ENCODE measurements around the gene PIP4P1. TPM values are rescaled to one million over a fixed set of nuclear protein-coding genes. Genes with fewer than 3 reads are reported as not detected.

Gene PIP4P1
- total RNA-seq (2022; extraction: Qiagen RNA extraction; ENCODE audit: low read depth), result 32.2 to 37.0 TPM (median 33.3 TPM) in 5 replicates

GRCh38 chr14:20461225-20462141 is at the start of gene PIP4P1:
PIP4P1 (minus strand) TSS chr14:20461434; CDS start chr14:20461325, 109 bp downstream.

DNA sequence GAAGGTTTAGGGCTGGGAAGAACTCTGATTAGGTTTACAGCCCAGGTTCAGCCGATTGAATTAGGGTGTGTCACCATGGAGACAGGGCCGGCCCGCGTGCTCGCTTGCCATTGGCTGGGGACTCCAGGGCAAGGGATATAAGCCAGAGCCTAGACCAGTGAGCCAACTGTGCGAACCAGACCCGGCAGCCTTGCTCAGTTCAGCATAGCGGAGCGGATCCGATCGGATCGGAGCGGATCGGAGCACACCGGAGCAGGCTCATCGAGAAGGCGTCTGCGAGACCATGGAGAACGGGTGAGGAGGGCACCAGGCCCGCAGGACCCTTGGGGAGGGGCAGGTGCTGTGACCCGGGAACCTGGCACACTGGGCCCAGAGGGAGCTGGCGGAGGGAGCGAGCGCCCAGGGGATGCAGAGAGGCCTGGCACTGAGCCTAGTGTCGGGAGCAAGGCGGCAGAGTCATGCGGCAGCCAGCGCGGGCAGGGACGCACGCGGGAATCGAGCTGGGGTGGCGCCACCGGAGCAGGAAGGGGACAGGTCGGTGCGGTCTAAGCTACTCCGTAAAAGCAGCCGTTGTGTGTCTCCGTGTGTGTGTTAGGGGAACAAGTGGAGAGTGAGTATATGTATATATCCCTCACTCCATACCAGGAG is 8.1 kb upstream of the PIP4P1 start, which contains the start of gene PNP:
Gene PNP (plus strand): TSS at position 165 of the 648 bp plus-strand sequence. CDS start 119 bp downstream, at position 284.

GRCh38 chr14:20454516-20455354 is 6.5 kb downstream of the PIP4P1 start, which contains the start of the genes APEX1 and OSGEP:
APEX1 (plus strand) TSS chr14:20455226; CDS start chr14:20455646, 420 bp downstream.
OSGEP (minus strand) TSS chr14:20454812; CDS start chr14:20454683, 129 bp downstream.

GRCh38 chr14:20435582-20436362 is 25.5 kb downstream of the PIP4P1 start, which contains the start of gene KLHL33:
KLHL33 (minus strand) TSS chr14:20436166; CDS start chr14:20435811, 355 bp downstream.

DNA sequence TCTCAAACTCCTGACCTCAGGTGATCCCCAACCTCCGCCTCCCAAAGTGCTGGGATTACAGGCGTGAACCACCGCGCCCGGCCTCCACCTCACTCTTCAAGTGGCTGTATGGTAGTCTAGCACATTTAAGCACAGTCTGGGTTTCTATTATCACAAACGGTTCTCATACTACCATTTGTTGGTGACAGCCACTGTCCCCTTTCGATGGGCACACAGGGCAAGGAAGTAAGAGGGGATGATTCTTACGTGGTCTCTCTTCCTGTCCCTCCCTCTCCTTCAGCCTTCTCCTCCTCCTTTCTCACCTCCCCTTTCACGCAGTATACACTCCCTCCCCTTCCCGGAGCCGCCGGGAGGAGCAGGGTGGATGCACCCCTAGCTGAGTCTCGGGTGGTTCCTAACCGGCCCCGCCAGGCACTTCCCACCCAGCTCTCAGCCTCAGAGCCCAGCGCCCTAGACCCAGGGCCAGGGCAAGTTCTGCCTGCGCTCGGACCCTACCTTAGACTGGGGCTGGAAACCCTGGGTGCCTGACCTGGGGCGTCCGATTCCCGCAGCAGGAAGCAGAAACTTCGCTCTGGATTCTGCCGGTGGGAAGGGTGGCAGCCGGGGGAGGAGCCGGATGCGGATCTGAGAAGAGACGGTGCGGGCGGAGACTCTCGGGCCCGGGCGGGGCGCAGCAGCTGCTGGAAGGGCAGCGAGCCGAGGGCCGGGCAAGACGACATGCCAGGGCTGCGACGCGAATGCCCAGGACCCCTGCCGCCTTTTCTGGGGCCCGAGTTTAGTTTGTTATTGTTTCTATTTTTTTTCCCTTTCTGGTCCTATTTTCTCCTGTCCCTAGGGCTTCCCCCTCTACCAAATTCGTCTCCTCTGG is 48.1 kb downstream of the PIP4P1 start, which contains the start of gene TEP1:
Gene TEP1 (minus strand): TSS at position 626 of the 868 bp plus-strand sequence. CDS start 5,062 bp downstream, outside the sequence.

Other genes with a start within 250 kb of the PIP4P1 start
- gene OR11H6, start 237.7 kb downstream of the PIP4P1 start, total RNA-seq (2022; extraction: Qiagen RNA extraction; ENCODE audit: low read depth), result not detected in 5 replicates
- not detected in 5 replicates for gene OR11H7, start 232.5 kb downstream of the PIP4P1 start, total RNA-seq (2022; extraction: Qiagen RNA extraction; ENCODE audit: low read depth)
- not detected in 5 replicates for gene OR11H4, start 222.1 kb downstream of the PIP4P1 start, total RNA-seq (2022; extraction: Qiagen RNA extraction; ENCODE audit: low read depth)
- gene TTC5, start 155.5 kb downstream of the PIP4P1 start, total RNA-seq (2022; extraction: Qiagen RNA extraction; ENCODE audit: low read depth), result 20.0 to 26.9 TPM (median 21.8 TPM) in 5 replicates
- gene CCNB1IP1, start 128.2 kb downstream of the PIP4P1 start, total RNA-seq (2022; extraction: Qiagen RNA extraction; ENCODE audit: low read depth), result 37.4 to 58.5 TPM (median 44.4 TPM) in 5 replicates
- gene PARP2, start 117.8 kb downstream of the PIP4P1 start, total RNA-seq (2022; extraction: Qiagen RNA extraction; ENCODE audit: low read depth), result 19.4 to 24.7 TPM (median 22.5 TPM) in 5 replicates
- 10.0 to 11.9 TPM (median 10.7 TPM) in 5 replicates for gene TEP1, start 47.9 kb downstream of the PIP4P1 start, total RNA-seq (2022; extraction: Qiagen RNA extraction; ENCODE audit: low read depth)
- gene KLHL33, start 25.3 kb downstream of the PIP4P1 start, total RNA-seq (2022; extraction: Qiagen RNA extraction; ENCODE audit: low read depth), result not detected in 5 replicates
- 24.1 to 29.4 TPM (median 26.2 TPM) in 5 replicates for gene OSGEP, start 6.6 kb downstream of the PIP4P1 start, total RNA-seq (2022; extraction: Qiagen RNA extraction; ENCODE audit: low read depth)
- gene APEX1, start 6.2 kb downstream of the PIP4P1 start, total RNA-seq (2022; extraction: Qiagen RNA extraction; ENCODE audit: low read depth), result 262 to 275 TPM (median 266 TPM) in 5 replicates
- 166 to 227 TPM (median 176 TPM) in 5 replicates for gene PNP, start 8.0 kb upstream of the PIP4P1 start, total RNA-seq (2022; extraction: Qiagen RNA extraction; ENCODE audit: low read depth)
- 0.20 to 0.37 TPM (median 0.27 TPM) in 5 replicates for gene RNASE10, start 44.1 kb upstream of the PIP4P1 start, total RNA-seq (2022; extraction: Qiagen RNA extraction; ENCODE audit: low read depth)
- gene RNASE9, start 99.6 kb upstream of the PIP4P1 start, total RNA-seq (2022; extraction: Qiagen RNA extraction; ENCODE audit: low read depth), result not detected in 5 replicates
- not detected in 5 replicates for gene RNASE11, start 126.6 kb upstream of the PIP4P1 start, total RNA-seq (2022; extraction: Qiagen RNA extraction; ENCODE audit: low read depth)
- gene RNASE12, start 129.9 kb upstream of the PIP4P1 start, total RNA-seq (2022; extraction: Qiagen RNA extraction; ENCODE audit: low read depth), result not detected in 5 replicates
- not detected in 5 replicates for gene OR6S1, start 180.3 kb upstream of the PIP4P1 start, total RNA-seq (2022; extraction: Qiagen RNA extraction; ENCODE audit: low read depth)
- 5.8 to 11.8 TPM (median 8.6 TPM) in 5 replicates for gene RNASE4, start 223.1 kb upstream of the PIP4P1 start, total RNA-seq (2022; extraction: Qiagen RNA extraction; ENCODE audit: low read depth)
- 8.0 to 11.2 TPM (median 8.6 TPM) in 5 replicates for gene ANG, start 227.3 kb upstream of the PIP4P1 start, total RNA-seq (2022; extraction: Qiagen RNA extraction; ENCODE audit: low read depth)